ENCODE measurements around the gene RNF144B. TPM values are rescaled to one million over a fixed set of nuclear protein-coding genes. Genes with fewer than 3 reads are reported as not detected.

Gene RNF144B
- total and polyA plus RNA-seq, 2 of the 8 experiments (the other 6 are each of a cell fraction or from before 2014, with no cell fraction given), result 1.8 to 11.2 TPM

GRCh38 chr6:18388942-18389341, 1.8 kb downstream of the RNF144B start (continued):
- TF ChIP-seq RNF2 (IDR thresholded peaks at IDR 0.05; ENCODE audit: borderline replicate concordance, low read depth, low read length, missing control alignments, poor library complexity, severe bottlenecking) (no peak), EZH2 (IDR thresholded peaks at IDR 0.05; ENCODE audit: low read depth, low read length, severe bottlenecking) (no peak), RXRA (IDR thresholded peaks at IDR 0.05; ENCODE audit: insufficient read depth, low read depth, low read length) (no peak)

Measured in H1 (cell line).